Testis (tissue), 3 donors: ENCODE results near the gene TTC21B. TPM values are rescaled to one million over a fixed set of nuclear protein-coding genes. Genes with fewer than 3 reads are reported as not detected.

ENCODE experiments used
- DNase-seq: peaks from one replicate; pipeline ENCODE4 v3.0.0-alpha.2; 2019
- H3K27ac ChIP-seq, 2 donors: fragments of 200-600 bp; sonication (generic); one replicate each; pipeline ENCODE4 v1.5.1; 2019
- H3K27me3 ChIP-seq: fragments of 200-600 bp; sonication (generic); one replicate; pipeline ENCODE4 v1.5.1; 2019
- H3K36me3 ChIP-seq: fragments of 200-600 bp; sonication (generic); one replicate; pipeline ENCODE4 v1.5.1; 2017; ENCODE audit warnings: low read depth; ENCODE audit errors: missing control alignments
- H3K4me1 ChIP-seq: fragments of 200-600 bp; sonication (generic); one replicate; pipeline ENCODE4 v1.5.1; 2019
- H3K4me3 ChIP-seq, 2 donors: fragments of 200-600 bp; sonication (generic); one replicate each; pipeline ENCODE4 v1.5.1; 2017 to 2019
- H3K9me3 ChIP-seq: fragments of 200-600 bp; sonication (generic); one replicate; pipeline ENCODE4 v1.5.1; 2017
- CTCF ChIP-seq, 3 experiments: fragments of 450-650 bp in 2 of 3; fragments of 200-600 bp in 1 of 3; sonication (generic) in 1 of 3; IDR thresholded peaks; one replicate each; pipeline ENCODE4 v1.5.1; 2016 to 2019; ENCODE audit warnings: antibody characterized with exemption in 3 of 3, mild to moderate bottlenecking in 2 of 3, moderate library complexity in 1 of 3
- POLR2A ChIP-seq: fragments of 450-650 bp; IDR thresholded peaks from one replicate; pipeline ENCODE4 v1.6.1; 2017; ENCODE audit warnings: antibody characterized with exemption, mild to moderate bottlenecking, moderate library complexity
- WGBS, 2 donors: methylation state at CpG; one replicate each; pipeline ENCODE4 v1.1.5; 2018; 5-methylcytosine and 5-hydroxymethylcytosine counted together
- intact Hi-C: fragments of 100-400 bp; cut with DNase I; formaldehyde crosslinking; loops from one replicate; pipeline ENCODE4 v1.15.1; 2023; ENCODE audit warnings: low total_unique reads
- polyA plus RNA-seq: library from polyadenylated mRNA; stranded (reverse); fragments of 350-450 nt; fragmentation: Illumina TruSeq; extraction: RNeasy Lipid Tissue Mini Kit (QIAGEN cat#74804); gene quantifications from one replicate; pipeline ENCODE4 v1.2.3, GENCODE V29; 2014; ENCODE audit warnings: low read depth, low replicate concordance; ENCODE audit not compliant: insufficient read depth
- total RNA-seq, 2 donors: library from RNA; depleted of rRNA; stranded (reverse); fragments of >200 nt; gene quantifications; one replicate each; pipeline ENCODE4 v1.2.3, GENCODE V29; 2016

Gene TTC21B
- total and polyA plus RNA-seq, 3 donors from 2014 or later = 11.1 to 50.9 (median 46.6) TPM

- Histone ChIP-seq H3K27ac (no peak overlapping the region), H3K27me3 (no peaks in the 10 kb centered on the region), H3K9me3 (no peaks in the 10 kb centered on the region), H3K4me3 (no peak overlapping the region), H3K4me1 (no peaks in the 10 kb centered on the region), H3K36me3 (no peaks in the 10 kb centered on the region)
- intact Hi-C loops = no loop called here
- 62% methylated on average over 2 of the region's 2 CpGs for WGBS, 2 donors
- TF ChIP-seq POLR2A (no peak), CTCF (IDR thresholded peaks at IDR 0.05) (no peak)
- no peak for DNase-seq
Measured at GRCh38 chr2:165899311-165899710, 54.3 kb downstream of the TTC21B start.

GRCh38 chr2:165898381-165898780 is 55.2 kb downstream of the TTC21B start:
- Histone ChIP-seq H3K27me3 (no peaks in the 10 kb centered on the region), H3K36me3 (no peaks in the 10 kb centered on the region), H3K27ac (no peak overlapping the region), H3K4me3 (no peak overlapping the region), H3K9me3 (no peaks in the 10 kb centered on the region), H3K4me1 (no peaks in the 10 kb centered on the region)
- intact Hi-C loops = no loop called here
- no peak for TF ChIP-seq POLR2A
- no peak for TF ChIP-seq CTCF (IDR thresholded peaks at IDR 0.05)
- DNase-seq = no peak
- WGBS, 2 donors = 84 to 86% methylated on average over 4 of the region's 4 CpGs

- 77 to 80% methylated on average over 5 of the region's 5 CpGs for WGBS, 2 donors
Measured at GRCh38 chr2:165897726-165898125, 55.9 kb downstream of the TTC21B start.

GRCh38 chr2:165897074-165897473 is 56.5 kb downstream of the TTC21B start:
- TF ChIP-seq POLR2A (no peak), CTCF (IDR thresholded peaks at IDR 0.05) (no peak)
- intact Hi-C loops = no loop called here
- Histone ChIP-seq H3K4me3 (no peak overlapping the region), H3K4me1 (no peaks in the 10 kb centered on the region), H3K27ac (no peak overlapping the region), H3K9me3 (no peaks in the 10 kb centered on the region), H3K27me3 (no peaks in the 10 kb centered on the region), H3K36me3 (no peaks in the 10 kb centered on the region)
- DNase-seq = no peak
- WGBS, 2 donors = 91 to 98% methylated on average over 5 of the region's 5 CpGs

More at GRCh38 chr2:165897726-165898125, 55.9 kb downstream of the TTC21B start:
- no peak for DNase-seq
- Histone ChIP-seq H3K36me3 (no peaks in the 10 kb centered on the region), H3K4me3 (no peak overlapping the region), H3K4me1 (no peaks in the 10 kb centered on the region), H3K9me3 (no peaks in the 10 kb centered on the region), H3K27ac (no peak overlapping the region), H3K27me3 (no peaks in the 10 kb centered on the region)
- intact Hi-C loops = no loop called here
- TF ChIP-seq POLR2A = no peak
- no peak for TF ChIP-seq CTCF (IDR thresholded peaks at IDR 0.05)

GRCh38 chr2:165895974-165896373 is 57.6 kb downstream of the TTC21B start:
- TF ChIP-seq POLR2A (no peak), CTCF (IDR thresholded peaks at IDR 0.05) (no peak)
- Histone ChIP-seq H3K4me1 (no peaks in the 10 kb centered on the region), H3K27me3 (no peaks in the 10 kb centered on the region), H3K9me3 (no peaks in the 10 kb centered on the region), H3K36me3 (no peaks in the 10 kb centered on the region), H3K27ac (no peak overlapping the region), H3K4me3 (no peak overlapping the region)
- DNase-seq = no peak
- intact Hi-C loops = no loop called here
- whole genome bisulfite sequencing, 2 donors = 94 to 100% methylated on average over 1 of the region's 1 CpG
